Glutamatergic neuron (in vitro differentiated cells): ENCODE data around the gene SDCCAG8. TPM values are rescaled to one million over a fixed set of nuclear protein-coding genes. Genes with fewer than 3 reads are reported as not detected.

Experiments used
- DNase-seq: peaks from one replicate; pipeline ENCODE4 v3.0.0; 2022
- H3K27ac Mint-ChIP-seq: one replicate; pipeline ENCODE4 v1.8.0; 2020; ENCODE audit warnings: mild to moderate bottlenecking, mixed read lengths, inconsistent platforms; ENCODE audit not compliant: unreplicated experiment
- H3K27me3 Mint-ChIP-seq: one replicate; pipeline ENCODE4 v1.8.0; 2020; ENCODE audit warnings: mild to moderate bottlenecking, moderate library complexity, mixed read lengths, inconsistent platforms; ENCODE audit not compliant: unreplicated experiment
- H3K36me3 Mint-ChIP-seq: one replicate; pipeline ENCODE4 v1.8.0; 2020; ENCODE audit warnings: mild to moderate bottlenecking, mixed read lengths, inconsistent platforms; ENCODE audit not compliant: unreplicated experiment
- H3K4me1 Mint-ChIP-seq: one replicate; pipeline ENCODE4 v1.8.0; 2020; ENCODE audit warnings: mild to moderate bottlenecking, low read depth, mixed read lengths, inconsistent platforms; ENCODE audit not compliant: unreplicated experiment
- H3K4me3 Mint-ChIP-seq: one replicate; pipeline ENCODE4 v1.8.0; 2020; ENCODE audit warnings: mild to moderate bottlenecking, mixed read lengths, inconsistent platforms; ENCODE audit not compliant: unreplicated experiment
- H3K9me3 Mint-ChIP-seq: one replicate; pipeline ENCODE4 v1.8.0; 2020; ENCODE audit warnings: mild to moderate bottlenecking, moderate library complexity, mixed read lengths, inconsistent platforms; ENCODE audit not compliant: unreplicated experiment
- total RNA-seq: library from RNA; stranded (reverse); fragmentation: NEBNext Ultra II Directional; extraction: Animal tissue kit (Norgen Biotek cat#: 25700); gene quantifications from one replicate; pipeline ENCODE4 v1.2.1, GENCODE V29; 2021; ENCODE audit not compliant: unreplicated experiment
- TF ChIP-seq, protein P1 (sequence below): fragments of 200-600 bp; sonication (generic); IDR thresholded peaks from one replicate; pipeline ENCODE4 v1.5.0; 2021; ENCODE audit not compliant: partially characterized antibody, unreplicated experiment

SDCCAG8 gene
- total RNA-seq, 1 donor from 2014 or later, result 52.8 TPM

DNA sequence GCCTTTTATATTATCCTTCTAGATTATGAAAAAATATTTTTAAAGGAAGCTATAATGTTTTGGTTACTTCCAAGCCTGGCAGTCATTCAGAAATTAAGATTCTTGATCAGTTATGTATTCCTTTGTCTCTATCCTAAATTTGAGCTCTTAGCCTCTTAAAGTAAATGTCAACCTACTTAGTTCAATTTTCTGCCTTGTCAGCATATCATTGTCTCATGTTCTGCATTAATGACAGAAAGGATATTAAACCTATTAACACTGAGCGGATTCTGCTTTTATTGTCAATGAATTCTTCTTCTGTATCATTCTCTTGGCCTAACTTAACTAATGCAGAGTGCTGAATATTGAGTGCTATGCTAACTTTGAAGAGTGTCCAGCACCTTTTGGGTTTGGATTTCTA is 56.0 kb downstream of the SDCCAG8 start:
- H3K4me1 Mint-ChIP-seq, result peaks cover 24% of the 10 kb centered on the region
- H3K27ac Mint-ChIP-seq, result no peak overlapping the region
- no peak for DNase-seq
- H3K4me3 Mint-ChIP-seq, result no peak overlapping the region
- TF ChIP-seq, protein P1, sequence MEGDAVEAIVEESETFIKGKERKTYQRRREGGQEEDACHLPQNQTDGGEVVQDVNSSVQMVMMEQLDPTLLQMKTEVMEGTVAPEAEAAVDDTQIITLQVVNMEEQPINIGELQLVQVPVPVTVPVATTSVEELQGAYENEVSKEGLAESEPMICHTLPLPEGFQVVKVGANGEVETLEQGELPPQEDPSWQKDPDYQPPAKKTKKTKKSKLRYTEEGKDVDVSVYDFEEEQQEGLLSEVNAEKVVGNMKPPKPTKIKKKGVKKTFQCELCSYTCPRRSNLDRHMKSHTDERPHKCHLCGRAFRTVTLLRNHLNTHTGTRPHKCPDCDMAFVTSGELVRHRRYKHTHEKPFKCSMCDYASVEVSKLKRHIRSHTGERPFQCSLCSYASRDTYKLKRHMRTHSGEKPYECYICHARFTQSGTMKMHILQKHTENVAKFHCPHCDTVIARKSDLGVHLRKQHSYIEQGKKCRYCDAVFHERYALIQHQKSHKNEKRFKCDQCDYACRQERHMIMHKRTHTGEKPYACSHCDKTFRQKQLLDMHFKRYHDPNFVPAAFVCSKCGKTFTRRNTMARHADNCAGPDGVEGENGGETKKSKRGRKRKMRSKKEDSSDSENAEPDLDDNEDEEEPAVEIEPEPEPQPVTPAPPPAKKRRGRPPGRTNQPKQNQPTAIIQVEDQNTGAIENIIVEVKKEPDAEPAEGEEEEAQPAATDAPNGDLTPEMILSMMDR, result no peak
- peaks cover 5% of the 10 kb centered on the region for H3K27me3 Mint-ChIP-seq
- peaks cover 3% of the 10 kb centered on the region for H3K9me3 Mint-ChIP-seq
- H3K36me3 Mint-ChIP-seq, result no peaks in the 10 kb centered on the region

DNA sequence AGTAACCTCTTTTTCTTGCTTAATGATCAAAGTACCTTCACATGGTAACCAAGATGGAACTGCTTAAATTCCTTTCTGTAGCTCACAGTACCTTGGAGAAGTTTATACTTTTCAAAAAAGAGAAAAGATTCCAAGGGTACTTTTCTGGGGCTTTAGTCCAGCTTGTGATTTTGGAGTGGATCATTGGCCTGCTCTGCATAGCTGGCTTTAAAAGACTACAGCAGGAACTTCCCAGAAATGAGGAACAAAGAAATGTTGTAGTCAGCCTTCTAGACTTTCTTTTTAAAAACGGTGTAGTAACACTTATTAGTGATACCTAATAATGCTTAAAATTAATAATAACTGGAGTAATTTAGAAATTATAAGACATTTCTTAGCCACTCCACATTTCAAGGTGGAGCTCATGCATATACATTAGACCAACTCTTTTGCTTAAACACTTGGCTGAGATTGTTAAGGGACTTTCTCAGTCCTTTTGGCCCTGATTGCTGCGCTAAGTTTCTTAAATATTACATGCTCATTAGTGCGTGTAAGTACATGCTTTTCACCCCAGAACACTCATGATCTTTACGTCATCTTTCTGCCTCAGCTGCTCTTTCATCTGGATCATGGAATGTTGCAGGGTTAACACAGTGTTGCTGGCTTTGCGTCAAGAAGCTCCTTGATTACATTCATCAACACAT is 57.3 kb downstream of the SDCCAG8 start:
- Mint-ChIP-seq H3K4me1 (peaks cover 24% of the 10 kb centered on the region), H3K4me3 (peak overlapping the region; percentile 8), H3K27ac (peak overlapping the region; percentile 59), H3K9me3 (peaks cover 3% of the 10 kb centered on the region), H3K27me3 (peaks cover 5% of the 10 kb centered on the region), H3K36me3 (no peaks in the 10 kb centered on the region)
- DNase-seq, result no peak
- TF ChIP-seq, protein P1, result no peak

DNA sequence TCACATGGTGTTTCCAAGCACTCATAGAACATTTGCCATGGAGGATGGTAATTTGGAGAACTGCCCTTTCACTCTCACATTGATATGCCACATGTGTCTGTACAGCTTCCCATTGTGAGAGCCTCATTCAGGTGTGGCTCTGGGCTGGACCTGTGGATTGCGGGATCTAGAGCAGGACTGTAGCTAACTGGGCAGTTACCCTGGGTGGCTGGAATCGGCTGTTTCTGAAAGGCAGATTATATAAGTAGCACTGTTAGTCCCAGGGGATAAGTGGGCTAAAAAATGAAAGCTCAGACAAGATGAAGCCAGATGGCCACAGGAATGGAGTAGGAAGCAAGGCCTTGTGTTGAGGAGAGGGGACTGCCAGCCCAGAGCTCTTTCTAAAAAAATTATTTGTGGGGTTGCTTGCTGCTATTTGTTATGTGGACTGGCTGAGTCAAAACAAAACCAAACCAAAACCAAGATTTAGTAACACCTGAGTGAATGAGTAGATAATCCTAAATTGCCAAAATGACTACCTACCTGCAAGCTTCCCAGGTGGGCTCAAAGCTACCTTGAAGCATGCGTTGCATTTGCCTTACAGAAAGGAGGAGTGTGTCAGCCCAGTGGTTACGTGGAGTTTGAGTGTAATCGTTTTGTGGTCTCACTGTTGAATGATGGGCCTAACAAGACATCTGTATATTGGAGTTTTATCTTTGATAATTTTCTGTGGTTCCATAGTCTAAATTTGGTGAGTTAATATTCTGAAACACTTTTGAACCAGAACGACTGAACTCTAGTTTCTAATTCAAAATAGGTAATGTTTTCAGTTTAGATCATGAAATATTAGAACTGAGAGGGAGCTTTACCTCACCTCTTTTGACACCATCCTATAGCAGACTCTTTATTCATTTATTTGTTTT is 58.0 kb downstream of the SDCCAG8 start:
- peak overlapping the region; percentile 59 for H3K27ac Mint-ChIP-seq
- TF ChIP-seq, protein P1, result no peak
- H3K9me3 Mint-ChIP-seq, result peaks cover 3% of the 10 kb centered on the region
- no peaks in the 10 kb centered on the region for H3K36me3 Mint-ChIP-seq
- DNase-seq, result no peak
- peak overlapping the region; percentile 8 for H3K4me3 Mint-ChIP-seq
- H3K27me3 Mint-ChIP-seq, result peaks cover 5% of the 10 kb centered on the region
- H3K4me1 Mint-ChIP-seq, result peaks cover 24% of the 10 kb centered on the region

DNA sequence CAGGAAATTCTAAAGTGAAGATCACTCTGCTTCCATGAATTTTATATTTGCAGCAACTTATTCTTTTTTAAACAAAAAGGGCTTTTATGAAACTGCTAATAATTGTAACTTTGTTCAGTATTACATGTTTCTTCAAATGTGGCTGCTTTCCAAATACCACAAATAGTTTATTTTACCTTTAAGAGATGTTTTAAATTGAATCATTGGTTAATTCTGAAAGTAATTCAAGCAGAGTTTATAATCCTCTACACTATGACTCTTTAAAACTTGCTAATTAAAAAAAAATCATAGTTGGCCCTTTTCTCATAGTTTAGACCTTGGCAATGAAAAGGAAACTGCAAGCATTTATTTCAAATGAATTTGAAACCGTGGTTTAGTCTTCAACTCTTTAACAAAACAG is 59.6 kb downstream of the SDCCAG8 start:
- peak overlapping the region; percentile 87 for H3K27ac Mint-ChIP-seq
- H3K9me3 Mint-ChIP-seq, result peaks cover 3% of the 10 kb centered on the region
- peaks cover 5% of the 10 kb centered on the region for H3K27me3 Mint-ChIP-seq
- H3K4me1 Mint-ChIP-seq, result peaks cover 24% of the 10 kb centered on the region
- no peak for DNase-seq
- no peak overlapping the region for H3K4me3 Mint-ChIP-seq
- TF ChIP-seq, protein P1, result no peak
- no peaks in the 10 kb centered on the region for H3K36me3 Mint-ChIP-seq

DNA sequence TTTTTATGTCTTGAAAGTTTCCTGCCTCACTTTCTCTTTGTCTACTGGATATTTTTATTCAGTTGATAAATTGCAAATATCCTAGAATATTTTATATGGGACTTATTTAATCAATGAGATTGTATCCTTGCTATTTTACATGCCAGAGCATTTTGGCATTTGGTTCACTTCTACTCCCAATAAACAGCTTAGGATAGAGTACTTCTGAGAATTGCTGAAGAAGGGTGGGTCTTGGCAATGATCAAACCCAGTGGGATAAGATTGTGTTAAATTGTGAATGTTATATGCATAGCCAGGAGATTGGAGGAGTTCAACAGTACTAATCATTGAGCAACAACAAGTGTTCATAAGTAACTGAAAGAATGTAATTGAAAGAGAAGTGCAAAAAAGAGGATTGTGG is 60.1 kb downstream of the SDCCAG8 start:
- H3K9me3 Mint-ChIP-seq, result peaks cover 3% of the 10 kb centered on the region
- H3K27me3 Mint-ChIP-seq, result peaks cover 5% of the 10 kb centered on the region
- H3K27ac Mint-ChIP-seq, result peak overlapping the region; percentile 87
- TF ChIP-seq, protein P1, result no peak
- peaks cover 24% of the 10 kb centered on the region for H3K4me1 Mint-ChIP-seq
- peak overlapping the region; percentile 72 for H3K4me3 Mint-ChIP-seq
- no peak for DNase-seq
- no peaks in the 10 kb centered on the region for H3K36me3 Mint-ChIP-seq
